ENCODE measurements around the gene FAM89A.

DNA sequence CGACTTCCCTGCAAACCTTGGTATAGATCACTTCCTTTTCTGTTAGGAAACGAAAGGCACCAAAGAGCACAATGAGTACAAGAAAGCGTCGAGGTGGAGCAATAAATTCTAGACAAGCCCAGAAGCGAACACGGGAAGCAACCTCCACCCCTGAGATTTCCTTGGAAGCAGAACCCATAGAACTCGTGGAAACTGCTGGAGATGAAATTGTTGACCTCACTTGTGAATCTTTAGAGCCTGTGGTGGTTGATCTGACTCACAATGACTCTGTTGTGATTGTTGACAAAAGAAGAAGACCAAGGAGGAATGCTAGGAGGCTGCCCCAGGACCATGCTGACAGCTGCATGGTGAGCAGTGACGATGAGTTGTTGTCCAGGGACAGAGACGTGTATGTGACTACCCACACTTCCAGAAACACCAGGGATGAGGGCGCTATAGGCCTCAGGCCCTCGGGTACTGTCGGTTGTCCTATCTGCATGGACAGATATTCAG, 18.5 kb downstream of the FAM89A start:
- TF ChIP-seq POLR2A (IDR thresholded peaks at IDR 0.05) (no peak), CTCF (IDR thresholded peaks at IDR 0.05) (no peak)
